Measurements from ENCODE around the gene AP2B1.
"Not testable (repeated sequence)": the region's sequence is repeated elsewhere in the genome, so short reads cannot be mapped to it uniquely, and the experiment has no call there.

DNA sequence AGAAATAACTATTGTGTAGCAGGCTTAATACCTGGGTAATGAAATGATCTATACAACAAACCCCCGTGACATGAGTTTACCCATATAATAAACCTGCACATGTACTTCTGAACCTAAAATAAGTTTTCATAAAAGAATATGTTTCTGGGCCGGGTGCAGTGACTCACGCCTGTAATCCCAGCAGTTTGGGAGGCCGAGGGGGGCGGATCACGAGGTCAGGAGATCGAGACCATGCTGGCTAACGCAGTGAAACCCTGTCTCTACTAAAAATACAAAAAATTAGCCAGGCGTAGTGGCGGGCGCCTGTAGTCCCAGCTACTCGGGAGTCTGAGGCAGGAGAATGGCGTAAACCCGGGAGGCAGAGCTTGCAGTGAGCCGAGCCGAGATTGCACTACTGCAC lies 23.9 kb upstream of the AP2B1 start:
- TF ChIP-seq, protein P1, sequence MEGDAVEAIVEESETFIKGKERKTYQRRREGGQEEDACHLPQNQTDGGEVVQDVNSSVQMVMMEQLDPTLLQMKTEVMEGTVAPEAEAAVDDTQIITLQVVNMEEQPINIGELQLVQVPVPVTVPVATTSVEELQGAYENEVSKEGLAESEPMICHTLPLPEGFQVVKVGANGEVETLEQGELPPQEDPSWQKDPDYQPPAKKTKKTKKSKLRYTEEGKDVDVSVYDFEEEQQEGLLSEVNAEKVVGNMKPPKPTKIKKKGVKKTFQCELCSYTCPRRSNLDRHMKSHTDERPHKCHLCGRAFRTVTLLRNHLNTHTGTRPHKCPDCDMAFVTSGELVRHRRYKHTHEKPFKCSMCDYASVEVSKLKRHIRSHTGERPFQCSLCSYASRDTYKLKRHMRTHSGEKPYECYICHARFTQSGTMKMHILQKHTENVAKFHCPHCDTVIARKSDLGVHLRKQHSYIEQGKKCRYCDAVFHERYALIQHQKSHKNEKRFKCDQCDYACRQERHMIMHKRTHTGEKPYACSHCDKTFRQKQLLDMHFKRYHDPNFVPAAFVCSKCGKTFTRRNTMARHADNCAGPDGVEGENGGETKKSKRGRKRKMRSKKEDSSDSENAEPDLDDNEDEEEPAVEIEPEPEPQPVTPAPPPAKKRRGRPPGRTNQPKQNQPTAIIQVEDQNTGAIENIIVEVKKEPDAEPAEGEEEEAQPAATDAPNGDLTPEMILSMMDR (IDR thresholded peaks at IDR 0.05; ENCODE audit: low read depth, low read length, missing input control), result not testable (repeated sequence)
- not testable (repeated sequence) for TF ChIP-seq NR2F2 (IDR thresholded peaks at IDR 0.05); GABPA (IDR thresholded peaks at IDR 0.05 in 1 of 2, conservative IDR thresholded peaks at IDR 0.05 in 1 of 2); REST (IDR thresholded peaks at IDR 0.05); SP1 (IDR thresholded peaks at IDR 0.05); YY1 (IDR thresholded peaks at IDR 0.05); RAD21 (IDR thresholded peaks at IDR 0.05); FOXA2 (IDR thresholded peaks at IDR 0.05)
- TF ChIP-seq, protein P2, sequence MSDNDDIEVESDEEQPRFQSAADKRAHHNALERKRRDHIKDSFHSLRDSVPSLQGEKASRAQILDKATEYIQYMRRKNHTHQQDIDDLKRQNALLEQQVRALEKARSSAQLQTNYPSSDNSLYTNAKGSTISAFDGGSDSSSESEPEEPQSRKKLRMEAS (IDR thresholded peaks at IDR 0.05), result not testable (repeated sequence)

All from liver (tissue), 3 donors.